Measurements from ENCODE around the gene KLHDC4.
"Not testable (repeated sequence)": the region's sequence is repeated elsewhere in the genome, so short reads cannot be mapped to it uniquely, and the experiment has no call there.

KLHDC4 gene

GRCh38 chr16:87681051-87681602, 84.7 kb downstream of the KLHDC4 start:
- not testable (repeated sequence) for DNase-seq

GRCh38 chr16:87680272-87680644, 85.5 kb downstream of the KLHDC4 start:
- DNase-seq: no peak

GRCh38 chr16:87679593-87680271, 86.1 kb downstream of the KLHDC4 start:
- DNase-seq: no peak

- no peak for DNase-seq
Measured at GRCh38 chr16:87678618-87679017, 87.2 kb downstream of the KLHDC4 start.

- no peak for DNase-seq
Measured at GRCh38 chr16:87677830-87678229, 88.0 kb downstream of the KLHDC4 start.

GRCh38 chr16:87675111-87675719, 90.6 kb downstream of the KLHDC4 start:
- no peak for DNase-seq

- DNase-seq: no peak
Measured at GRCh38 chr16:87674419-87674818, 91.4 kb downstream of the KLHDC4 start.

- DNase-seq: no peak
Measured at GRCh38 chr16:87671715-87672270, 94.0 kb downstream of the KLHDC4 start.

GRCh38 chr16:87671221-87671620, 94.6 kb downstream of the KLHDC4 start:
- no peak for DNase-seq

- DNase-seq: no peak
Measured at GRCh38 chr16:87669672-87670071, 96.1 kb downstream of the KLHDC4 start.

GRCh38 chr16:87667946-87668345, 97.8 kb downstream of the KLHDC4 start:
- no peak for DNase-seq

- no peak for DNase-seq
Measured at GRCh38 chr16:87667443-87667842, 98.3 kb downstream of the KLHDC4 start.

GRCh38 chr16:87666919-87667318, 98.9 kb downstream of the KLHDC4 start:
- no peak for DNase-seq

- DNase-seq: no peak
Measured at GRCh38 chr16:87665193-87665592, 100.6 kb downstream of the KLHDC4 start.

- no peak for DNase-seq
Measured at GRCh38 chr16:87664792-87665191, 101.0 kb downstream of the KLHDC4 start.

- DNase-seq: no peak
Measured at GRCh38 chr16:87662254-87663204, 103.3 kb downstream of the KLHDC4 start.

GRCh38 chr16:87661561-87661960, 104.2 kb downstream of the KLHDC4 start:
- peak; percentile 79 to 91 for DNase-seq

GRCh38 chr16:87658564-87659225, 107.1 kb downstream of the KLHDC4 start:
- no peak for DNase-seq

Data from AML-193 (cell line).